NCI-H2171 (cell line): ENCODE data around the gene FCF1.

Source experiments
- DNase-seq: peaks from one replicate; lab custom pipeline; 2025; lab: John Stamatoyannopoulos, UW

FCF1 gene, protein sequence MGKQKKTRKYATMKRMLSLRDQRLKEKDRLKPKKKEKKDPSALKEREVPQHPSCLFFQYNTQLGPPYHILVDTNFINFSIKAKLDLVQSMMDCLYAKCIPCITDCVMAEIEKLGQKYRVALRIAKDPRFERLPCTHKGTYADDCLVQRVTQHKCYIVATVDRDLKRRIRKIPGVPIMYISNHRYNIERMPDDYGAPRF

DNA sequence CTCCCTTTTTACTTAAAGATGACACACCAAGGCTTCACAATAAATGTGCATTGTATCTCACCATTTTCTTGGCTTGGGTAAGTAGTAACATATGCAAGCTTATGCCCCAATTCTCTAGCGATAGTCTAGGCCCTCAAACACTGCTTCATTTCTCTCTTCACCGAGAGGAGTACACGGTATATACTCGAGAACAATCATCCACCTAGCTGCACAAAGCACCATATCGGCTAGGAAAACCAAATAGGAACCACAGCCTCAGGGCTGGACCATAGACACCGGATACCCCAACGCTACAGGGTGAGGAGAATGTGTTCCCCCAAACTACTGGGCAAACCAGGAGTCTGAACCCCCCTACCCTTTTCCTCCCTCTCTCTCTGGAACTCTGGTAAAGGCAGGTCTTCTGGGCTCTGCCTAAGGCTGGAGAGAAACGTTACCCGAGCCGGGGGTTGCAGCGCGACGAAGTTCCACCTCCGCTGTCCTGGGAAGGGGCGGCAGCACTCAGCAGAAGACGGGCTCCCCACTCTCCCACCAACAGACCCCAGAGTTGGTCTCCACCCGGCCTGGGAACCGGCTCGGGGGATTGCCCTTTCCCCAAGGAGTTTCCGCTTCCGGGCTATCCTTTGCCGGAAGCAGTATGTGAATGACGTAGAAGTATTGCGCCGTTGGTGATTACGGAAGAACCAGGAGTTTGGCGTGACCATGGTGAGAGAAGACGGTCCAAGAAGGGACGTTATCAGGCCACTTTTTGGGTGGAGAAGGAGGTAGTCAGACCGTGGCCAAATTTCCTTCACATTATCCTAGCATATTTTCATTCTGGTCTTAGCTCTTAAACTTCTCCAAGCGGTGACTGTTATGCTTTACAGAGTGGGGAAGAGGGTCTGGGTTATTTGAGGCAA lies at the start of gene FCF1, which contains the start of gene AREL1:
Gene FCF1 (plus strand): TSS at position 646 of the 896 bp plus-strand sequence. CDS start 54 bp downstream, at position 700.
Gene AREL1 (minus strand): TSS at position 582 of the 896 bp plus-strand sequence. CDS start 27,465 bp downstream, outside the sequence.
- no peak for DNase-seq

DNA sequence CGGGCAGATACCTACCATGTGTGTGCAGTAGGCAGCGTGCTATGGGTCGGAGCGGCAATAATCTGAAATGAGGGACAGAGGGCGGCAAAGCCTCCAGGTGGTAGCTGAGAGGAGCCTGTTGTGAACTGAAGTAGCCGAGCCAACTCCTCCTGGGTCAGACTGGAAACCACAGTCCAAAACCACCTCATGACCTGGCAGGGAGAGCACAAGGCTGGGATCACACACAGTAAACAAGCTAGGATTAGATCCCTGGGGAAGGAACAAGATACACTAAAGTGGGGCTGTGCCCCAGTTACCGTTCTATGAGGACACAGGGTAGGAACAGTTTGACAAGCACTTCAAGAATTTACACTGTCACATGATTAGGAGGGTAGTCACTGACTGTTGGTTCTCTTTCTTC lies 49.1 kb upstream of the FCF1 start:
- no peak for DNase-seq

GRCh38 chr14:74664717-74665116 lies 48.2 kb upstream of the FCF1 start:
- DNase-seq = no peak

GRCh38 chr14:74667758-74668157 lies 45.2 kb upstream of the FCF1 start:
- no peak for DNase-seq

GRCh38 chr14:74669256-74669655 lies 43.7 kb upstream of the FCF1 start:
- no peak for DNase-seq

GRCh38 chr14:74669846-74670245 lies 43.1 kb upstream of the FCF1 start:
- no peak for DNase-seq

DNA sequence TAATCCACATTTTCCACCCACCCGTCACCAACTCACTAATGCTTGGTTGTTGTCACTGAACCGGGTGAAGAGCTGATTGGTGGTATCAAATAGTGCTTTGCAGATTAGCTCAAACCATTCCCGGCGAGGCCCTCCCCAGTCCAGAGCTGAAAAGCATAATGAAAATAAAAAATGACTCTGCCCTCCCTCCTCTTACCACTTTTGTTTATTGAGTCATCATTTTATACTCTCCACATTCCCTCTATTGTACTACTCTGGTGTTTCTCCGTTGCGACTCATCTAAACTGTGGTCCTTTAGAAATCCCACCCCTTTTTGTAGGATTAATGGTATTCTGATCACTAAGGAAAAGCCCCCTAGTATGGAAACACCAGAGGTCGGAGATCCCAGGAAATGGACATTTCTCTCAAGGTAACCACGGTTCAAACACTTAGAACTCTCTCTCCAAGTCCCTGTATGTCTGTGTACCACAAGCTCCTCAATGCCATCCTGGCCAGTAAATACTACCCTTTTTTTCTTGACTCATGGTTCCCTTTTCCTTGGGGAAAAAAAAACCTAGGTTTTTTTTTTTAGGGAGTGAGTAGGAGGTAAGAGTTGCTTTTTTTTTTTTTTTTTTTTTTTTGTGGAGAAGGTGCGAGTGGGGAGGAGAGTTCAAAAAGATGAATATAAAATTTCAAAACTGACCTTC lies 42.1 kb upstream of the FCF1 start:
- no peak for DNase-seq

GRCh38 chr14:74671789-74672188 lies 41.2 kb upstream of the FCF1 start:
- DNase-seq = no peak

GRCh38 chr14:74673768-74674167 lies 39.2 kb upstream of the FCF1 start:
- no peak for DNase-seq

DNA sequence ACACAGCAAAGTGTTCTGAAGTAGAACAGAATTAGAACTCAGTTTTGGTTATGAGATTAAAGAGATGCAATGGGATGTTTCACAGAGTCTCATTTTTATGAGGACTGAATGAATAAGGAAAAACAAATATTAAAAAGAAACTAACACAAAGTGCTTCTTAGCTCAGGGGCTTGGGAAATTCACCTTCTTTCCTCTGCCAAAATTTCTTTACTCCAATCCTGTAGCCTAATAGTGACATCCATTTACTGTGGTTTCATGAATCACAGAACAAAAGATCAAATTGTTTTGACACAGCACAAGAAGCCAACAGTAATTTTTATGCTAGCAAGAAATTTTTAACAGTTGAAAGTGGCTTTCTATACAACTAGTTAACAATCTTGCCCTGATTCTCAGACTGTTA lies 37.7 kb upstream of the FCF1 start:
- DNase-seq = no peak

GRCh38 chr14:74682169-74682952 lies 30.6 kb upstream of the FCF1 start:
- no peak for DNase-seq

DNA sequence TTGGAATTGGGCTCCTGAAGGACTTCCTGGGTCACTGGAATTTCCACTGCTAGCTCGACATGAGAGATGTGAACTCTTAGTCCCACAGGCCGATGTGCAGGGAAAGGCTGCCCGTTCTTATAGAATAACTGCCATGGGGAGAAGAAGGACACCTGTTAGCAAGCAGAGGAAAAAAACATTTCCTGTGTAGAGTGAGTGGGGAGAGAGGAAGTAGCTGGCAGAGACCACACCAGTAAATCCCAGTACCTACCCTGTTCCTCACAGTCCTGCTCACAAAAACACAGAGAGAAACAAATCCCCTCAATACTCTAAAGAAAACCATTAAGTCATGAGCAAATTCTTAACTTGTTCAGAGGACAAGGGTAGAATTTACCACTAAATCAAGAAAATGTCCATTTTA lies 29.5 kb upstream of the FCF1 start:
- DNase-seq = no peak

DNA sequence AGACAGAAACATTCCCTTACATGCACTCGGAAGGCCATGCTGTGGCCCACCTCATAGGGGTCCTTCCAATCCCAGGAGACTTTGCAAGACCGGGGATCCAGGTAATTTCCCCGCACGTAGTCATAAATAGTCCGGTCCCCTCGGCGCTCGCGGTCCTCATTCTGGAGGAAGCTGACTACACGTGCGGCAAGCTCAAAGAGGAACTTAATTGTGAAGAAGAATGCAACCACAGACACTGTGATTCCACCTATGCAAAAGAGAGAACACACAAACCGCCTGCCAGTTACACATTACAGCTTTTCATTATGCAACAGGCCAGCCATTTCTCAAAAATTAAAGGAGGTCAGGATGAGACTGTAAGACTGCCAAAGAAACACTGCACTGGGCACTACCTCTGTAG lies 28.5 kb upstream of the FCF1 start:
- no peak for DNase-seq

DNA sequence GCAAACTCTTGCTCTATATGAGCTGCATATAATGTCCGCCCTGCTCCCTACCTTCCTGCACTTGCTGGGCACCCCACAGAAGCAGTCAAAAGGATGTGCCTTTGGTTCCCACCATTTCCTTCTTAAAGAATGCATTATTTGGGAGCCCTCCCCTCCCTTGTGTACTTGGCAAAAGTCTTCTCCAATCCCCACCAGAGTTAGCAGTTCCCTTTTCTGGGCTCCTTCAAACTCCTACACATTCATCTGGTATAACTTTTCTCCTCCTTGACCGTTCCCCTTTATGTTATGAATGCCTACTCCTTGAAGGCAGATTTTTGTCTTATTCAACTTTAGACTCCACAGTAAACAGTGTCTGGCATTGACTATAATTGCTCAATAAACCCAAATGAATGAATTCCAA lies 27.9 kb upstream of the FCF1 start:
- DNase-seq = no peak

- no peak for DNase-seq
Observed at GRCh38 chr14:74685921-74686678, 26.8 kb upstream of the FCF1 start.

DNA sequence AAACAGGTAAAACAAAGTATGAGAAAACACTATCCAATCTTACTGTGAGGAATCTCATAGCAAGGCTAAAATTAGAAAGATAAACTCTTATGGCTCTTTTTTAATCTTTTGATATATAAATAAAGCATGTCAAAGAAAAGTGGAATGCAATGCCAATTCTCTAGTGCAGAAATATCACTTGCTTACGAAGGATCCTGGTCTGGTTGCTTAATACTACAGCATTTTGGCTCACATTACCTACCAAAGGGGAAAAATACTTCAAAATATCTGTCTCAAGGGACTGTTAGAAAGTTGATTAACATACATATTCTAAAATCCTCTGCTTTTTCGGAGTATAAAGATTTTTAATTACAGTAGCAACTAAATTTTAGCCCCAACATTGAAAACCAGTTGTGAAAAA lies 21.5 kb upstream of the FCF1 start:
- DNase-seq = no peak

- no peak for DNase-seq
Observed at GRCh38 chr14:74693191-74693590, 19.8 kb upstream of the FCF1 start.

GRCh38 chr14:74695406-74695805 lies 17.5 kb upstream of the FCF1 start:
- DNase-seq = no peak

DNA sequence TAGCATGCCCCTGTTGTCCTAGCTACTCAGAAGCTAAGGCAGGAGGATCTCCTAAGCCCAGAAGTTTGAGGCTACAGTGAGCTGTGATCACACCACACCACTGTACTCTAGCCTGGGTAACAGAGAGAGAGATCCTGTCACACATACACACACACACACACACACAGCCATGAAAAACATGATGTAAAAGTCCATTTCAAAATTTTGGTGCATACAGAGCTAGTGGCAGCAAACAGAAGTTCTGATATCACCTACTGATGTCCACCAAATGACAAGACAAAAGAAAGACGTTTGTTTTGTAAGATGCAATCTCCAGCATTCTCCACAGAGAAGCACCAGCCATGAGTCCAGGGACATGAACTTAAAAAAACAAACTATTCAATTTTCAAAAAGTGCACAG lies 15.9 kb upstream of the FCF1 start:
- DNase-seq = no peak

GRCh38 chr14:74697543-74697942 lies 15.4 kb upstream of the FCF1 start:
- no peak for DNase-seq

DNA sequence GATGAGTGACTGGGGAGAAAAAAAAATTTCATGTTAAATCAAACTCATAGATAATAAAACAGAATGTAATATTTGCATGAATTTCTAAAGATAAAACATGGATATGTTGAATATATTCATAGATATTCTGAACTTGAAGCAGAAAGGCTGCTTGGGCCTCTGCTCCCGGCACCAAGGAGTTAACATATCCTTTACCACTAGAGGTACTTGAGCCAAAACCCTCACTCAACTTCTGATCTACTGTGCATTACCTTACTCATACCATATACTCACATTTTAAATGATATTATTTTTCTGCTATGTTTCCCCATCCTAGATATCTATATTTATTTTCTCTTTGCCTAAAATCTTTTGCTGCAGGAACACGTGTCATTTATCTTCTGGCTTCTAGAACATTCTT lies 15.0 kb upstream of the FCF1 start:
- no peak for DNase-seq
